Measurements from ENCODE around the gene CORO1A. TPM values are rescaled to one million over a fixed set of nuclear protein-coding genes. Genes with fewer than 3 reads are reported as not detected.

Gene CORO1A
- total RNA-seq, 1 donor from 2014 or later, result 1.6 TPM

DNA sequence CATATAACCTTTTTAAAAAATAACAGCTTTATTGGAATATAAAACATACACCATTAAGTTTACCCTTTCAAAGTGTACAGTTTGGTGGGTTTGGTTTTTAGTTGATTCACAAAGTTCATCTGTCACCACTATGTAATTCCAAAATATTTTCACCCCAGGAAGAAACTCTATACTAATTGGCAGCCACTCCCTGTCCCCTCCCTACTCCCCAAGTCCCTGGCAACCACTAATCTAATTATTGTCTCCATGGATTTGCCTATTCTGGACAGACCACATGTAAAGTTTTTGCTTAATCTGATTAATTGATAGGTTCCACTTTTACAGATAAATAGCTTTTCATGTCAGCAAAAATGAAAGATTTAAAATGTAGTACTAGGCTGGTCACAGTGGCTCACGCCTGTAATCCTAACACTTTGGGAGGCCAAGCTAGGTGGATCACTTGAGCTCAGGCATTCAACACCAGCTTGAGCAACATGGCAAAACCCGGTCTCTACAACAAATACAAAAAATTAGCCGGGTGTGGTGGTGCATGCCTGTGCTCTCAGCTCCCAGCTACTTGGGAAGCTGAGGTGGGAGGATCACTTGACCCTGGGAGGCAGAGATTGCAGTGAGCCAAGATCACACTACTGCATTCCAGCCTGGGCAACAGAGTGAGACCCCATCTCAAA is 35.4 kb upstream of the CORO1A start:
- no peak for DNase-seq (ENCODE audit: low spot score, unreplicated experiment)
- H3K36me3 Mint-ChIP-seq (ENCODE audit: insufficient read depth), result no peaks in the 10 kb centered on the region

DNA sequence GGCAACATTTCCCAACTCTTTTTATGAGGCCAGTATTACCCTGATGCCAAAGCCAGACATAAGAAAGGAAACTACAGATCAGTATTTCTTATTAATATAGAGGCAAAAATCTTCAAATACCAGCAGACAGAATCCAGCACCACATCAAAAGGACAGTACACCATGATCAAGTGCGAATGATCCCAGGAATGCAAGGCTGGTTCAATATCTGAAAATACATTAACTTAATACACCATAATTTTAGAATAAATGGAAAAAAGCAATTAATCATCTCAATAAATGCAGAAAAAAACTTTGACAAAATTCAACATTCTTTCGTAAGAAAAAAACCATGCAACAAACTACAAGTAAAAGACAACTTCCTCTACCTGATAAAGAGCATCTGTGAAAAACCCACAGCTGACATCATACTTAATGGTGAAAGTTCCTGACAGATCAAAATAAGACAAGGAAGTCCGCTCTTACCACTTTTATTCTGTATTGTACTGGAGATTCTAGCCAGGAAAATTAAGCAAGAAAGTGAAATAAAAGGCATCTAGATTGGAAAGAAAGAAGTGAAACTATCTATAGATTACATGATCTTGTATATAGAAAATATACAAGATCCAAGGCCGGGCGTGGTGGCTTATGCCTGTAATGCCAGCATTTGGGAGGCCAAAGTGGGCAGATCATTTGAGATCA is 34.0 kb upstream of the CORO1A start:
- H3K4me1 Mint-ChIP-seq (ENCODE audit: low read depth), result no peaks in the 10 kb centered on the region
- H3K4me3 Mint-ChIP-seq (ENCODE audit: low read depth), result no peak overlapping the region
- DNase-seq (ENCODE audit: low spot score, unreplicated experiment), result no peak
- no peaks in the 10 kb centered on the region for H3K27me3 Mint-ChIP-seq
- H3K36me3 Mint-ChIP-seq (ENCODE audit: insufficient read depth), result no peaks in the 10 kb centered on the region
- no peak overlapping the region for H3K27ac Mint-ChIP-seq
- TF ChIP-seq, protein P1, sequence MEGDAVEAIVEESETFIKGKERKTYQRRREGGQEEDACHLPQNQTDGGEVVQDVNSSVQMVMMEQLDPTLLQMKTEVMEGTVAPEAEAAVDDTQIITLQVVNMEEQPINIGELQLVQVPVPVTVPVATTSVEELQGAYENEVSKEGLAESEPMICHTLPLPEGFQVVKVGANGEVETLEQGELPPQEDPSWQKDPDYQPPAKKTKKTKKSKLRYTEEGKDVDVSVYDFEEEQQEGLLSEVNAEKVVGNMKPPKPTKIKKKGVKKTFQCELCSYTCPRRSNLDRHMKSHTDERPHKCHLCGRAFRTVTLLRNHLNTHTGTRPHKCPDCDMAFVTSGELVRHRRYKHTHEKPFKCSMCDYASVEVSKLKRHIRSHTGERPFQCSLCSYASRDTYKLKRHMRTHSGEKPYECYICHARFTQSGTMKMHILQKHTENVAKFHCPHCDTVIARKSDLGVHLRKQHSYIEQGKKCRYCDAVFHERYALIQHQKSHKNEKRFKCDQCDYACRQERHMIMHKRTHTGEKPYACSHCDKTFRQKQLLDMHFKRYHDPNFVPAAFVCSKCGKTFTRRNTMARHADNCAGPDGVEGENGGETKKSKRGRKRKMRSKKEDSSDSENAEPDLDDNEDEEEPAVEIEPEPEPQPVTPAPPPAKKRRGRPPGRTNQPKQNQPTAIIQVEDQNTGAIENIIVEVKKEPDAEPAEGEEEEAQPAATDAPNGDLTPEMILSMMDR (IDR thresholded peaks at IDR 0.05; ENCODE audit: unreplicated experiment), result no peak
- peaks cover 6% of the 10 kb centered on the region for H3K9me3 Mint-ChIP-seq (ENCODE audit: low read depth)

More for the DNA sequence above, 35.4 kb upstream of the CORO1A start:
- H3K4me1 Mint-ChIP-seq (ENCODE audit: low read depth), result no peaks in the 10 kb centered on the region
- H3K27me3 Mint-ChIP-seq, result no peaks in the 10 kb centered on the region
- H3K27ac Mint-ChIP-seq, result no peak overlapping the region
- TF ChIP-seq, protein P1 (IDR thresholded peaks at IDR 0.05; ENCODE audit: unreplicated experiment), result no peak
- no peak overlapping the region for H3K4me3 Mint-ChIP-seq (ENCODE audit: low read depth)
- peaks cover 3% of the 10 kb centered on the region for H3K9me3 Mint-ChIP-seq (ENCODE audit: low read depth)

DNA sequence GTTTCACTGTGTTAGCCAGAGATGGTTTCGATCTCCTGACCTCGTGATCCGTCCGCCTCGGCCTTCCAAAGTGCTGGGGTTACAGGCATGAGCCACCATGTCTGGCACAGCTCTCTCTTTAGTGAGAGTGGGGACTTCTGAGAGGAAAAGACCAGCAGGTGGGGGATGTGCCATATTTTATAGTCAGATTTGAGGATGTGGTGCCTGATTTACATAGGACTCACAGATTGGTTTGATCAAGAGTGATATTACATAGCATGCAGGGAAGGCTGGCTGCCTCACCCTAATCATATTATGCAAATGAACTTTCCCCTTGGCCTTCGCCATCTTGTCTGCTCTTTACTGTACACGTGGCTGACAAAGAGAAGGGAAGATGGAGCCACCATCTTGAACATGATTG is 32.3 kb upstream of the CORO1A start:
- peaks cover 6% of the 10 kb centered on the region for H3K9me3 Mint-ChIP-seq (ENCODE audit: low read depth)
- H3K4me3 Mint-ChIP-seq (ENCODE audit: low read depth), result no peak overlapping the region
- H3K27me3 Mint-ChIP-seq, result no peaks in the 10 kb centered on the region
- no peaks in the 10 kb centered on the region for H3K36me3 Mint-ChIP-seq (ENCODE audit: insufficient read depth)
- no peaks in the 10 kb centered on the region for H3K4me1 Mint-ChIP-seq (ENCODE audit: low read depth)
- DNase-seq (ENCODE audit: low spot score, unreplicated experiment), result no peak
- no peak overlapping the region for H3K27ac Mint-ChIP-seq
- TF ChIP-seq, protein P1 (IDR thresholded peaks at IDR 0.05; ENCODE audit: unreplicated experiment), result no peak

DNA sequence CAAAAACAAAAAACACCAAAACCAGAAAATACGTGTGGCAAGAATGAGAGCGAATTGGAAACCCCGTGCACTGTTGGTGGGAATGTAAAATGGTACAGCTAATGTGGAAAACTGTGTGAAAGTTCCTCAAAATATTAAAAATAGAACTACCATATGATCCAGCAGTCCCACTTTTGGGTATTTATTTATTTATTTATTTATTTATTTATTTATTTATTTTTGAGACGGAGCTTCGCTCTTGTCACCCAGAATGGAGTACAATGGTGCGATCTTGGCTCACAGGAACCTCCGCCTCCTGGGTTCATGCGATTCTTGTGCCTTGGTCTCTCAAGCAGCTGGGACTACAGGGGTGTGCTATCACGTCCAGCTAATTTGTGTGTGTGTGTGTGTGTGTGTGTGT is 30.9 kb upstream of the CORO1A start:
- no peak for DNase-seq (ENCODE audit: low spot score, unreplicated experiment)
- H3K4me1 Mint-ChIP-seq (ENCODE audit: low read depth), result no peaks in the 10 kb centered on the region
- H3K27ac Mint-ChIP-seq, result no peak overlapping the region
- H3K36me3 Mint-ChIP-seq (ENCODE audit: insufficient read depth), result no peaks in the 10 kb centered on the region
- TF ChIP-seq, protein P1 (IDR thresholded peaks at IDR 0.05; ENCODE audit: unreplicated experiment), result no peak
- H3K9me3 Mint-ChIP-seq (ENCODE audit: low read depth), result peaks cover 6% of the 10 kb centered on the region
- H3K4me3 Mint-ChIP-seq (ENCODE audit: low read depth), result no peak overlapping the region
- no peaks in the 10 kb centered on the region for H3K27me3 Mint-ChIP-seq

DNA sequence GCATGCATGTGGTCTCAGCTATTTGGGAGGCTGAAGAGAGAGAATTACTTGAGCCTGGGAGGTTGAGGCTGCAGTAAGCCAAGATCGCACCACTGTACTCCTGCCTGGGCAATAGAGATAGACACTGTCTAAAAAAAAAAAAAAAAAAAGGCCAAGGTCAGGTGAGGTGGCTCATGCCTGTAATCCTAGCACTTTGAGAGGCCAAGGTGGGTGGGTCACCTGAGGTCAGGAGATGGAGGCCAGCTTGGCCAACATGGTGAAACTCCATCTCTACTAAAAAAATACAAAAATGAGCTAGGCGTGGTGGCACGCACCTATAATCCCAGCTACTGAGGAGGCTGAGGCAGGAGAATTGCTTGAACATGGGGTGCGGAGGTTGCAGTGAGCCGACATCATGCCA is 28.2 kb upstream of the CORO1A start:
- Mint-ChIP-seq H3K4me1 (ENCODE audit: low read depth) (no peaks in the 10 kb centered on the region), H3K36me3 (ENCODE audit: insufficient read depth) (no peaks in the 10 kb centered on the region), H3K27ac (no peak overlapping the region), H3K9me3 (ENCODE audit: low read depth) (peaks cover 3% of the 10 kb centered on the region), H3K4me3 (ENCODE audit: low read depth) (no peak overlapping the region), H3K27me3 (no peaks in the 10 kb centered on the region)
- TF ChIP-seq, protein P1 (IDR thresholded peaks at IDR 0.05; ENCODE audit: unreplicated experiment), result no peak
- no peak for DNase-seq (ENCODE audit: low spot score, unreplicated experiment)
